Vagina (tissue), 2 donors: ENCODE data around the gene ATP8A2. TPM values are rescaled to one million over a fixed set of nuclear protein-coding genes. Genes with fewer than 3 reads are reported as not detected.

Experiments
- DNase-seq, 2 donors: peaks; one replicate each; pipeline ENCODE4 v3.0.0-alpha.2; 2017; ENCODE audit errors: extremely low spot score in 2 of 2
- H3K27ac ChIP-seq: fragments of 200-600 bp; sonication (generic); one replicate; pipeline ENCODE4 v1.5.1; 2019
- H3K27me3 ChIP-seq: fragments of 200-600 bp; sonication (generic); one replicate; pipeline ENCODE4 v1.5.1; 2019
- H3K36me3 ChIP-seq, 2 donors: fragments of 200-600 bp; sonication (generic); one replicate each; pipeline ENCODE4 v1.5.1; 2017 to 2019
- H3K4me1 ChIP-seq: fragments of 200-600 bp; sonication (generic); one replicate; pipeline ENCODE4 v1.5.1; 2019
- H3K4me3 ChIP-seq, 2 donors: fragments of 200-600 bp; sonication (generic); 1 replicate in 1 of 2; 2 replicates in 1 of 2; pipeline ENCODE4 v1.5.1; 2016 to 2019
- H3K9me3 ChIP-seq: fragments of 200-600 bp; sonication (generic); one replicate; pipeline ENCODE4 v1.5.1; 2019
- CTCF ChIP-seq, 3 experiments: fragments of 450-650 bp in 2 of 3; fragments of 200-600 bp in 1 of 3; sonication (generic) in 1 of 3; IDR thresholded peaks; one replicate each; pipeline ENCODE4 v1.5.1; 2017 to 2019; ENCODE audit warnings: antibody characterized with exemption in 3 of 3, mild to moderate bottlenecking in 2 of 3, moderate library complexity in 2 of 3
- POLR2A ChIP-seq, 2 donors: fragments of 450-650 bp; IDR thresholded peaks; one replicate each; pipeline ENCODE4 v1.6.1; 2017; ENCODE audit warnings: antibody characterized with exemption in 2 of 2, mild to moderate bottlenecking in 2 of 2, moderate library complexity in 2 of 2
- POLR2AphosphoS5 ChIP-seq, 2 donors: sonication (generic); formaldehyde crosslinking; IDR thresholded peaks; one replicate each; pipeline ENCODE4 v1.9.0; 2017; ENCODE audit warnings: antibody characterized with exemption in 2 of 2, mild to moderate bottlenecking in 2 of 2, low read depth in 1 of 2; ENCODE audit not compliant: insufficient read depth in 1 of 2
- intact Hi-C: fragments of 100-400 bp; cut with DNase I; formaldehyde crosslinking; loops from one replicate; pipeline ENCODE4 v1.15.1; 2023
- total RNA-seq: library from RNA; depleted of rRNA; stranded (reverse); fragments of >200 nt; gene quantifications from one replicate; pipeline ENCODE4 v1.2.3, GENCODE V29; 2016

The ATP8A2 gene
- total RNA-seq, 1 donor from 2014 or later = 1.5 TPM

GRCh38 chr13:25493931-25494640 lies 122.3 kb downstream of the ATP8A2 start:
- no peak for DNase-seq
- intact Hi-C loops = no loop called here
- Histone ChIP-seq H3K4me1 (no peaks in the 10 kb centered on the region), H3K4me3 (no peak overlapping the region), H3K27ac (no peak overlapping the region), H3K27me3 (no peaks in the 10 kb centered on the region), H3K36me3 (no peaks in the 10 kb centered on the region), H3K9me3 (no peaks in the 10 kb centered on the region)
- TF ChIP-seq CTCF (IDR thresholded peaks at IDR 0.05) = no peak
- TF ChIP-seq POLR2AphosphoS5 (IDR thresholded peaks at IDR 0.05; ENCODE audit: insufficient read depth in 1 of 2, low read depth in 1 of 2) = no peak
- no peak for TF ChIP-seq POLR2A (IDR thresholded peaks at IDR 0.05)

- H3K9me3 ChIP-seq = no peaks in the 10 kb centered on the region
These were observed 123.1 kb downstream of the ATP8A2 start for GRCh38 chr13:25494698-25495411.

GRCh38 chr13:25501231-25501630 lies 129.5 kb downstream of the ATP8A2 start:
- Histone ChIP-seq H3K4me3 (no peak overlapping the region), H3K27me3 (no peaks in the 10 kb centered on the region), H3K4me1 (no peaks in the 10 kb centered on the region), H3K9me3 (no peaks in the 10 kb centered on the region), H3K36me3 (no peaks in the 10 kb centered on the region), H3K27ac (no peak overlapping the region)
- intact Hi-C loops = no loop called here
- DNase-seq = no peak
- no peak for TF ChIP-seq CTCF (IDR thresholded peaks at IDR 0.05)
- no peak for TF ChIP-seq POLR2AphosphoS5 (IDR thresholded peaks at IDR 0.05; ENCODE audit: insufficient read depth in 1 of 2, low read depth in 1 of 2)
- TF ChIP-seq POLR2A (IDR thresholded peaks at IDR 0.05) = no peak

More at GRCh38 chr13:25494698-25495411, 123.1 kb downstream of the ATP8A2 start:
- no peaks in the 10 kb centered on the region for H3K27me3 ChIP-seq
- TF ChIP-seq POLR2A (IDR thresholded peaks at IDR 0.05) (no peak), POLR2AphosphoS5 (IDR thresholded peaks at IDR 0.05; ENCODE audit: insufficient read depth in 1 of 2, low read depth in 1 of 2) (no peak), CTCF (IDR thresholded peaks at IDR 0.05) (no peak)
- H3K4me3 ChIP-seq = no peak overlapping the region
- no peak overlapping the region for H3K27ac ChIP-seq
- no peaks in the 10 kb centered on the region for H3K4me1 ChIP-seq
- no peaks in the 10 kb centered on the region for H3K36me3 ChIP-seq
- intact Hi-C loops = no loop called here
- no peak for DNase-seq

- no peaks in the 10 kb centered on the region for H3K27me3 ChIP-seq
- no peaks in the 10 kb centered on the region for H3K36me3 ChIP-seq
- H3K4me1 ChIP-seq = no peaks in the 10 kb centered on the region
- no peak for DNase-seq
- intact Hi-C loops = no loop called here
- H3K27ac ChIP-seq = no peak overlapping the region
- no peak overlapping the region for H3K4me3 ChIP-seq
- H3K9me3 ChIP-seq = no peaks in the 10 kb centered on the region
- no peak for TF ChIP-seq POLR2A (IDR thresholded peaks at IDR 0.05)
- no peak for TF ChIP-seq CTCF (IDR thresholded peaks at IDR 0.05)
- no peak for TF ChIP-seq POLR2AphosphoS5 (IDR thresholded peaks at IDR 0.05; ENCODE audit: insufficient read depth in 1 of 2, low read depth in 1 of 2)
These were observed 130.3 kb downstream of the ATP8A2 start for GRCh38 chr13:25502031-25502430.

- H3K27me3 ChIP-seq = no peaks in the 10 kb centered on the region
- TF ChIP-seq POLR2A (IDR thresholded peaks at IDR 0.05) (no peak), CTCF (IDR thresholded peaks at IDR 0.05) (no peak), POLR2AphosphoS5 (IDR thresholded peaks at IDR 0.05; ENCODE audit: insufficient read depth in 1 of 2, low read depth in 1 of 2) (no peak)
- no peak for DNase-seq
- no peaks in the 10 kb centered on the region for H3K9me3 ChIP-seq
- no peak overlapping the region for H3K4me3 ChIP-seq
- no peaks in the 10 kb centered on the region for H3K4me1 ChIP-seq
- H3K36me3 ChIP-seq = no peaks in the 10 kb centered on the region
- no peak overlapping the region for H3K27ac ChIP-seq
- intact Hi-C loops = no loop called here
These were observed 130.8 kb downstream of the ATP8A2 start for GRCh38 chr13:25502551-25502950.
